DMS 273 (cell line): ENCODE data around the gene TAX1BP1.

ENCODE experiments used
- DNase-seq: peaks from one replicate; lab custom pipeline; 2025; ENCODE audit not compliant: unreplicated experiment; lab: John Stamatoyannopoulos, UW

The TAX1BP1 gene

DNA sequence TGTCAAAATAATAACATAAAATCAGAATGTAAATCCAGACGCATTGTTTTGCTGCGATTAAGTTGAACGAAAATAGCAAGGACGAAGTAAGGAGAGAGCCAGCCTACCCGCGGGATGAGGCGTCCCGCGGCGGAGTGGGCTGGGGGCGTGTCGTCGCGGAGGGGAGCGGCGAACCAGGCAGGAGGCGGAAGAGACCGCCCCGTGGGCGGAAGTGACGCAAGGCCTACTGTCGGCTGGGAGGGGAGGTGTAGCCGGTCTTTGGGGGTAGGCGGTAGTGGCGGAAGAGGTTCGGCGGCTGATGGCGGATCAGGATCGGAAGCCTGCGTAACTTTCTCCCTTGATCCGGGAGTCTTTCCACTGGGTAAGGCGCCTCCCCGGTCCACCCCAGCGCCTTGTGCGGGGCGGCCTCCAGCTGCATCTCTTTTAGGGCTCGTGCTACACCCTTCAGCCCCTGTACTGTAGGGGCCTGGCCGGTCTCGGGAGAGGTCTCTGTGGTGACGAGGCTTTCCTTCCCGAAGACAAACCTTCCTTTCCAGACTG, at the start of gene TAX1BP1:
TAX1BP1 (plus strand) TSS at position 254 of the 540 bp plus-strand sequence. CDS start 8,363 bp downstream, outside the sequence.
- DNase-seq: peak; percentile 99

DNA sequence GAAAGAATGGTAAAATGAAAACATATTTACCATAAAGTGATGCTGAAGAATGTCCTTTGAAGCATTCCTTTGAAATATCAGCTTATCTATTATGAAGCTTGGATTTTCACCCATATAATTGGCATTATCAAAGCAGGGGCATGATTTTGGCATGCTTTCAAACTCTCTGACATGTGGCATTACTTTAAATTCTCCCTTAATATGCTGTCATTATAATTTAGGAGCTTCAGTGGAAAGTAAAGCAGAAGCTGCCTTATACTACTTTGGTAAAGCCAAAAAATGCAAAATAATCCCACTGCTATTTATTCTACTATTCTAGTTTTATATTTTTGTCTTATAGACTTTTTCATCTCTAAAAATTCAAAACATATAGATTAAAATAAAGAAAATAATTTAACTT, 49.3 kb upstream of the TAX1BP1 start:
- no peak for DNase-seq

DNA sequence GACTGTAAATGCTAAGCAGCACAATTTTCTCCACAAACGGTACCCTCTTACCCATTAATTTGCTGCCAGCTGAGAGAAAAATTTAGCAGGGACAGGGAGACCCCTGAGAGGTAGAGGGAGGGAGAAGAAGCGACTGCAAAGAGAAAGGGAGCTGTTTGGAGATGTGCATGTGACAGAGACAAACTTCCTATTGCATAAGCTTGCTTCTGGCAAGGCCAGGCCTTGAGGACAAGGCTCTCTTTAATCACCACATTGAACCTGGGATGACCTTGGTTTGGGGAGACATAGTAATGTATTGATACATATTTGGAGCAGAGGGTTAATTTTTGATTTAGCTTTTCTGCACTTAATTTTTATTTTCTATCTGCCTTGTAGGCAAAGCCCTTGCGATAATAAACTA, 46.2 kb upstream of the TAX1BP1 start:
- no peak for DNase-seq

DNA sequence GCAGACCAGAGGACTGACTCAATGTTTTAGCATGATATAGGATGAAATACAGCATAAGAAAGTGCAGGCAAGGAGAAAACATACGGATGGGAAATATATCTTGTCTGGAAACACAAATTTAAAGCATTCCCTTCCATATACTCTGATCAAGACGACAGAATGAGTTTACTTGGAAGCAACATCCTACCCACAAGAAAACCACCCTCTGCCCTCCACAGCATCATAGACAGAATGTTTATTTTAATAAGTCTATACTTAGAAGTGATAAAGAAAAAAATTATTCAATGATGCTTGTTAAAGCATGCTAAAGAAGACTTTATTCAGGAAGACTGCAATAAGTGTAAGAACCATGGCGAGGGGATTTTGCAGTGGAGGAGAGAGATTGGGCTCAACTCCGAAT, 44.9 kb upstream of the TAX1BP1 start:
- no peak for DNase-seq

DNA sequence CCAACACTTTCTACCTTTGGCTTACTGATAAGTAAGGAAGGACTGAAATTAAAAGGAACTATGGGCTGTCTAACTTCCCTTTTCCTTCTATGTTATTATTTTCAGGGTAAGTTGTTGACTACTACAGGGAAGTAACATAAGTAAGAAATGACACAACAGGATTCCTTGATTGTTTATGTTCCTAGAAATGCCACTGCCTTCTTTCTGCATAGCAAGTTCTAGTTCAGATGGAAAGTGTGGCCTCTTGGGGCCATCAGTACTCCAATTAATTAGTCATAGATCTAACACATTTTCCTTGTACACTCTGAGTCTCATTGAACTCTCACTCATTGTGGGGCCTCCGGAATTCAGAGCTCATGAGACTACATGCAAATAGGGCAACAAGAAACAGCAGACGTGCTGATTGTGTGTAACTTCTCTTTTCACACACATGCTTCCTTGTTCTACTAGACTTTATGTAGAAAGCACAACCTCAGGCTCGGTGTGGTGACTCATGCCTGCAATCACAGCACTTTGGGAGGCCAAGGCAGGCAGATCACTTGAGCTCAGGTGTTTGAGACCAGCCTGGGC, 42.0 kb upstream of the TAX1BP1 start:
- DNase-seq: no peak

DNA sequence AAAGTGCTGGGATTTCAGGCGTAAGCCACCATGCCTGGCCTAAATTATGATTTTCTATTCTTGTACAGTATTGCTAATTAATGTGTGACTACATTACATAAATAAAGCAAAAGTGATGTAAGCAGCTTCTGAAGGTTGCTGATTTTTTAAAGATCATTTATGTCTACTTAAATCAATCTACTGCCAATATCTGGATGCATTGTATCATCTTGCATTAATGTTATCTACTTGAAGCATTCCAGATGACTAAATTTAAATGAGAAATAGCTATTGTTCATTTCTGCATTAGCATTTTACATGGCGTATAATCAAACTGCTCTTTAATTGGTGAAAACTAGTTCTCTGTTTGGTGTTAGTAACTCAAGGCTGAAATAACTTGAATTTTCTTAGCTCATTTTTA, 40.2 kb upstream of the TAX1BP1 start:
- no peak for DNase-seq

DNA sequence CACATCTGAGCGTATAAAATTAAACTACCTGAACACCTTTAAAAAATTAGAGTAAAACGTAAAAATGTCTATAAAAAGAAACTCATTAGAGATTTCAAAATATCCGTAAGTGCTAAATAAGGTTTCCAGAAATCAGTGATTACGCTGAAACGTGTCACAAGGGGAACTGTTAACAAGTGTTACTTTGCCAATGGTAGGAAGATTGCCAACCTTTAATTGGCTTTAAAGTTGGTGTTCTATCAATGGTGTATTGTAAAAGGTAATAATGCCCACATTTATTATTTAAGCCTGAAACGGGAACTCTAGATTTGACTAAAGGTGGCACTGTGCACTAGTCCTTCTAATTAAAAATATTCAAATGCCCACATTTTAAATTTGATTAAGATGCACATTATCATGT, 39.5 kb upstream of the TAX1BP1 start:
- no peak for DNase-seq

DNA sequence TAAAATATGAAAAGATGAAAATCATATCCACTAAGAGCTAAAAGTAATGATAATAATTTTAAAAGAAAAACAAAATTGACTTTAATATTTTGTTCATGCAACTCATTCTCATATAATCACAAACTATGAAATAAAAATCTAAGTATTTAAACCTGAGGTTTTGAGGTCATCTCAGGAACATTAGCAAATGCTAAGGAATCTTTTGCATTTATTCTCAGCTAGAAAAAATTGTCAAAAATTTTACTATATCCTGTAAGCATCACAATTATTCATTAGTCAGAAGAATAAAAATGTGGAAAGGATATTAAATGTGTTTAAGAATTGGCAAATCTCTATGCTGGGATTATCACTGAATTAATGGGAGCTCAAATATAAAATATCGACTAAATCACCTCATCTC, 36.8 kb upstream of the TAX1BP1 start:
- DNase-seq: no peak

DNA sequence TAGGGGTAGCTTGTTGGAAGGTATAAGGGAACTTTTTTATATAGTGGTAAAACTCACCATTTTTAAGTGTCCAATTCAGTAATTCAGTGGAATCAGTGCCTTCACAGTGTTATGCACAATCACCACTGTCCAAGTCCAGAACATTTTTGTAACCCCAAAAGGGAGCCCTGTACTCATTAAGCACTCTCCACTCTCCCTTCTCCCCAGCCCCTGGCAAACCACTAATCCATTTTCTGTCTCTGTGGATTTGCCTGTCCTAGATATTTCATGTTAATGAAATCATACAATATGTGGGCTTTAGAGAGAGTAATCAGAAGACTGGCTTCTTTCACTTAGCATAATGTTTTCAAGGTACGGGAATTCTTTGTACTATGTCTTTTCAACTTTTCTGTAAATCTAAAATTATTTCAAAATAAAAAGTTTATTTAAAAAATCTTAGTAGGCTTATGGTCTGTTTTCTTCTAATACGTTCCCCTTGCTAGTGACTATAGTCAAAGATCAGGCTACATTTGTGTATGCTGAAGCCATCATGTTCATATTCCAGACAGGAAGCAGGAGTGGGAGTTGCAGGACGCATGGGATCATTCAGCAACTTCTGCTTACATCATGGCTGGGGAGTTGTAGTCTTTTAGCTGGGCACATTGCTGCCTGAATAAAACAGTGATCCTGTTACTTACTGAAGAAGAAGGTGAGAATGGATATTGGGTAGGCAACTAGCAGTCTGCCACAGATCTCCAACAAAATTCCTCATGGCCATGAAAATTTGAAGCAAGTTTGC, 35.4 kb upstream of the TAX1BP1 start:
- no peak for DNase-seq

DNA sequence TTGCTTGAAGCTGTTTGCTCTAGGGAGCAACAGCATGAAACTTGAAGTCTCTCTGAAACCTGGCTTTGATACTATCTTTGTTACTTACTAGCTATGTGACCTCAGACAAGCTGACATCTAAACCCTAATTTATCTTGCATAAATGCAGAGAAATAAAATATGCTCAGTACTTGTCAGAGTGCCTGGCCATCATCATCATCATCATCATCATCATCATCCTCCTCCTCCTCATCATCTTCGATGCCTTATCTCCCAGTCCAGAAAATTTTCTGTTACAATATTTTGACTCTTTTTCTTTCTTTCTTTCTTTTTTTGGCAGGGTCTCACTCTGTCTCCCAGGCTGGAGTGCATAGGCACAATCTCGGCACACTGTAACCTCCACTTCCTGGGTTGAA, 34.8 kb upstream of the TAX1BP1 start:
- no peak for DNase-seq

DNA sequence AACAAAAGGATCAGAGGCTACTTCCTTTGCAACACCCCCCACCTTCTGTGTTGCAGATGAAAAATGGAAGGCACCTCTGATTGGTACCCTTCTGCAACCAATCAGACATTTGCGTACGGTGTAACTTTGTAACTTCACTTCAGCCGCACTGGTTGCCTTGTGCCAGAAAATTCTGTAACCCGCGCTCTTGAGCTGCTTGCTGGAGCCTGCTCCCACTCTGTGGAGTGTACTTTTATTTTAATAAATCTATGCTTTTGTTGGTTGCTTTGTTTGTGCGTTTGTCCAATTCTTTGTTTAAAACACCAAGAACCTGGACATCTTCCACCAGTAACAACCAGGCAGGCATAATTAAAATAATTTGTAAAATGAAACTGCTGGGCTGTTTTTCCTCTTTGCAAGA, 31.5 kb upstream of the TAX1BP1 start:
- no peak for DNase-seq

DNA sequence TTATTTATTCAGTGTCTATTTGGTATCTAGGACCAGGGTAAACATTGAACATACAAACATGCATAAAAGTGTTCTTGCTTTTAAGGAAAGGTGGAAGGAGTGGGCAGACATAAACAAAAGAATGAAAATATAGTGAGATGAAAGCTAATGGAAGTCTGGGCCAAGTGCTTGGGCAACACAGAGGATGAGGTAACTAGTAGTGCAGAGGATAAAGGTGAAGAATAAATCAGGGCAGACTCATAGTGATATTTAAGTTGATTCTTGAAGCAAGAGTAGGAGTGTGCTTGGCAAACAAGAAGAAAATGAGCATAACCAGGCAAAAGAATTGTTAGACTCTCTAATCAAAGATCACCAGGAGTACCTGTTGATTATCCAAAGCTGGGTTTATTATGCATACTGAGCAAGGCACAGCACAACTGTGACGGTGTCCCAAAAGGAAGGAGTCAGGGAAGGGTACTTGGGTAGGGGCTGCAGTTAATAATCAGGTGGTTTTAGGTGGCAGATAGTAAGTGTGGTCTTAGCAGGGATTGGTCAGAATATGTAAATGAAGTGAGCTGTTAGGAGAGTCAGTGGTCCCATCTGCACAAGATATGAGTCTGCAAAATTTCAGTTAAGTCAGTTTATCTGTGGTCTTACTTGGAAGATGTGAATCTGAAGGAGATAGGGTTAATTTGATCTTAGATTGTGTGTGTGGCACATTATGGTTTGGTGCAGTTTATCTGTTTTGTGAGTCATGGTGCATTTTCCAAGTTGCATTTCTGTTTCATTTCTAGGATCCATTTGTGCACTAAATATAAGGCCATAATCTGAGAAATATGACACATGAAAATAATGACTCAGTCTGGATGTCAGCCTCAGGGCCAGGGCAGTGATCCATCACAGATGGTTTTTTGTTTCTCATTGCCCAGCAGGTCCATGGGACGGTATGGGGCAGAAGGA, 30.6 kb upstream of the TAX1BP1 start:
- no peak for DNase-seq

DNA sequence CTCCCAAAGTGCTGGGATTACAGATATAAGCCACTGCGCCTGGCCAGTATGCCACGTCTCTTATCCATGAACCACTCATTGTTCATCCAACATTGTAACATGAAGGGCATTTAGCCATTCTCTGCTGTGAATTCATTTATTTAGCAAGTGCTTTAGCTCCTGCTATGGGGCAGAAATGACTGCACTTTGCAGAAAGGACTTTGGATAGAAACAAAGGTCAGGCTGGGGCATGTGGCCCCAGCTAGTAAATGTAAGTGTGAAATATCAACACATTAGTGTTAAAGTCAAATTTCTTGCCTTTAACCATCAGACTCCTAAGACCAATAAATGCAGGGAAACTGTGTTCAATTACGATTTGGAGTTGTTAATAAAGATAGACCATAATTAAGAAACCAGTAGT, 27.7 kb upstream of the TAX1BP1 start:
- no peak for DNase-seq

DNA sequence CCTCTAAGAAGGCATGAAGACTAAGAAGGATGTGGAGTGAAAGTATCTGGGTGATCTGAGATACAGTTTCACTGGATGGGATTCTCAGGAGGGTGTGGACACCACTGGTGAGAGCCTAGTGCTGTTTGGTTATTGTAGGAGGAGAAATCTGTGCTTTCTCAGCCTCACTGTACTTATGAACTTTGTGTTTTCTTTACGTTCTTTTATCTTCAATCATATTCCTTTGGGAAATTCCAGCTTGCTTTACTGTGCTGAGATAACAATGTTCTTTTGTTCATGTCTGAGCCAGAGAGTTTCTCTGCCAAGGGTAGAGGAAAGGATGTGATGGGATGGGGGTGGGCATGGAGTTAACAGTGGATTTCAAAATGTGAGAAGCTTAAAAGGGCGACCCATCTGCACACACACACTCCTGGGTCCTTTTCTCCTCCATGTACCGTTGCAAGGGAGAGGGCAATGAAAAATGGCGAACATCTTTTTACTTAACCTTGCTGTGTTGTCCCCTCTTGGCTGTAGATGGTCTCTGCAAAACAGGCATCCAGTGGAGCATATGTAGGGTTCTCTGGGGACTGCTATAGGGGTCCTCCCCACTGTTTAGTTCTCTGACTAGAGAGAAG, 25.0 kb upstream of the TAX1BP1 start:
- DNase-seq: no peak

DNA sequence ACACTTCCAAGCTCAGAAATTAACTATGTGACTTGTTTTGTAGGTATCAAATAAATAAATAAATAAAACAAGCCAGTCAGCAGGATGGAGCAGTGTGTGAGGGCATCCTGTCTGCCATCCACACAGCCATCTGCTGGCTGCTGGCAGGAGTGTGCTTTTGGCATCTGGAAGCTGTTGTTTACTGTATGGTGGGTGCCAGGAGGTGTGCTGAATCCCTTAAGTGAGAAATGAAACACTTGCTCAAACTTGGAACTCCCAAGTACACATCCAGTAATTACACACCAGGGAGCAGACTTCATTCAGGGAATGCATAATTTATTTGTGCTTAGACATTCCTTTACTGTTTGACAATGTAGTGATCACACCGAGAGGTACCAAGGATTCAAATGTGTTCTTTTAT, 16.9 kb upstream of the TAX1BP1 start:
- DNase-seq: peak; percentile 98

DNA sequence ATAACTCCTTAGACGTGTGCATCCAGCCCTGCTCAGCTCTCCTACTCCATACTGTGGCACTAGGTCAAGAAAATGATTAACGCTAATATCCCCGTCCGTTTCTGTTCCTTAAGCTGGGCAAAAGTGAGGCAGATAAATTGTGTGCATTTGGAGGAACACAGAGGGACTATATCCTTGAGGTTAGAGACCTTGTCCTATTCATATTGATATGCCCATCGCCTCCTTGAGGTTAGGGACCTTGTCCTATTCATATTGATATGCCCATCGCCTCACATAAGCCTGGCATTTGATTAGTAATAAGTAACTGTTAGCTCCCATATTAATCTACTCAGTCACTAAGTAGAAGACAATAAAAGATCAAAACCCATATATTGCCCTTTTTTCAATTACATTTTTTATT, 12.9 kb upstream of the TAX1BP1 start:
- no peak for DNase-seq

DNA sequence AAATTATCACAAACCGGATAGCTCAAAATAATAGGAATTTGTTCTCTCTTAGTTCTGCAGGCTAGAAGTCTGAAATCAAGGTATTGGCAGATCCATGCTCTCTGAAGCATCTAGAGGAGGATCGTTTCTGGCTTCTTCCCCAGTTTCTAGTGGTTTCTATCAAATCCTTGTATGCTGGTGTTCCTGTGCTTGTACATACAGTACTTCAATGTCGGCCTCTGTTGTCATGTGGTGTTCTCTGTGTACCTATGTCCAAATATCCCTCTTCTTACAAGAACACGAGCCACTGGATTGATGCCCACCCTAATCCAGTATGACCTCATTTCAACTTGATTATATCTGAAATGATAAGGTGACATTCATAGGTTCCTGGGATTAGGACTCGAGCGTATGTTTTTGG, 9.8 kb upstream of the TAX1BP1 start:
- DNase-seq: no peak

DNA sequence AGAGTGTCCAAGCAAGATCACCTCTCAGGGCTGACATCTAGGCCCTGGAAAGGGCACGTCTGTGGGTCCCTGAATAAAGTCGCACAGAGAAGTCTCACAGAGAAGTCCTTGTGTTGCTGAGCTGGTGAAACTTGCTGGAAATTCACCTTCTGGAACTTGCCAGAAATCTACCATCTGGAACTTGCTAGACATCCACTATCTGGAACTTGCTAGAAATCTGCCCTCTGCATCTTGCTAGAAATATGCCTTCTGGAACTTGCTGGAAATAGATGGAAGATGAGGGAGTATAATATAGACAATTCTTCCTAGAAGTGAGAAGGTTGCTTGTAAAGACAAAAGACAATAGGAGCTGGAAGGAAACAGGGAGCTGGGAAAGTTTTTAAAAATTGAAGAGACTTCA, 5.4 kb upstream of the TAX1BP1 start:
- DNase-seq: no peak

DNA sequence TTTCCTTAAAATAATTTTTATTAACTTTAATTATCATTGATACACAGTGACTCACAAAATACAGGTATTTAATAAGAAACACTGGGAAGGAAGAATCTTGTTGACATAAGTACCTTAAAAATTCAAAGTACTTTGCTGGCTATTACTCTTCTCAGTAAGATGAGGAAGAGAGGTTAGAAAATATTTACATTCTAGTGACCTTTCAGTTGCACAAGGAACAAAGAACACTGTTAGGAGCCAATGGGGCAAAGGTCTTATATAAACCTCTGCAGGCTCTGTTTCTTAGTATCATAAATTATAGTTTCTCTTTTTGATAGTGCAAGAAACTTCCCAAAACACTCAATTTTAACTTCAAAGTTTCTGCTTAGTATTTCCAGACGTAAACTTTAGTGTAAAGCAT, 4.8 kb upstream of the TAX1BP1 start:
- no peak for DNase-seq

DNA sequence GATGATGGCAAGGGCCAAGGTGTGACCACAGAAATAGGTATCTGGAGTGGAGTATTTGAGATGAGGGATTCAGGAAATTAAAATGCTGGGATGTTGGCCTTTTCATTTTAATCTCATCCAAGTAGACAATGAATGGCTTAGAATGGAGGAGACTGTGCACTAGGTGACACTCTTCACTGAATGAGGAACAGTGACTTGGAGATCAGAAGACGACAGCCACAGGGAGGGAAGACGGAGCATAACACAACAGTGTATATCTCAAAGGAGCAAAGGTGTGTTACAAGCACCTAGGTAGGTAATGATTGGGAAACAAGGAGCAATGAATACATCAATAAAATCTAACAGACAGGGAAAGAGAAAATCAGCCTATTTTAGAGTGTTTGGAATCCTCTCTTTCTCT, 4.1 kb upstream of the TAX1BP1 start:
- no peak for DNase-seq

DNA sequence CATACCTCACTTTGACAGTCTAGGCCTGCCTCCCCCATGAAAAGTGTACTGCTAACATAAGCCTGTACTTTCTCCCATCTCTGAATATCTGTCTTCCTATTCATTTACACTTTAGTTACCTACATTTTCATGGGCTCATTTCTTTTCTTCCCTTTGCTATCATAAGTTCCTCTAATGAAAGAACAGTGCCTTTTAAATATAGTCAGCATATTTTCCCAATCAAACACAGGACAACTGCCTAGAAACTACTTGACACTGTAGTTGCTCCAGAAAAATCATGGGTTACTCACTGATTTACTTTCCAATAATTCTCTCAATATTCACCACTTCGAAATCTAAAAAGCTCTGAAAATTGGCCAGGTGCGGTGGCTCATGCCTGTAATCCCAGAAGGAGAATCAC, 2.8 kb upstream of the TAX1BP1 start:
- DNase-seq: no peak
